GM10248 (cell line): ENCODE measurements around the gene C3orf52.

Experiments used
- CTCF ChIA-PET: fragments of 300-600 bp; sonication (Branson Sonifier 250); formaldehyde crosslinking; extraction: SDS; loops from one replicate; lab custom pipeline; 2021; ENCODE audit warnings: antibody characterized with exemption; lab: Yijun Ruan, JAX
- POLR2A ChIA-PET: fragments of 350-650 bp; sonication (Branson Sonifier 250); formaldehyde crosslinking; extraction: SDS; loops from one replicate; lab custom pipeline; 2020; ENCODE audit warnings: antibody characterized with exemption; lab: Yijun Ruan, JAX
- DNase-seq: peaks from one replicate; pipeline ENCODE4 v3.0.0; 2012; ENCODE audit errors: extremely low spot score
- CTCF ChIP-seq: IDR thresholded peaks from 2 replicates; pipeline ENCODE4 v1.5.1; 2012; ENCODE audit warnings: mild to moderate bottlenecking, low read depth; ENCODE audit errors: extremely low read depth, missing control alignments, control extremely low read depth

C3orf52 gene

GRCh38 chr3:112134335-112135124, 48.3 kb downstream of the C3orf52 start:
- CTCF ChIA-PET, result interaction anchor here (1.1 to 10.8 kb wide), 3 partner anchors 19 to 199 kb away, joined by 4 to 94 read pairs (median 20); partner anchors contain the start of gene CD200
- DNase-seq, result no peak
- POLR2A ChIA-PET, result no interaction called here
- TF ChIP-seq CTCF, result no peak

DNA sequence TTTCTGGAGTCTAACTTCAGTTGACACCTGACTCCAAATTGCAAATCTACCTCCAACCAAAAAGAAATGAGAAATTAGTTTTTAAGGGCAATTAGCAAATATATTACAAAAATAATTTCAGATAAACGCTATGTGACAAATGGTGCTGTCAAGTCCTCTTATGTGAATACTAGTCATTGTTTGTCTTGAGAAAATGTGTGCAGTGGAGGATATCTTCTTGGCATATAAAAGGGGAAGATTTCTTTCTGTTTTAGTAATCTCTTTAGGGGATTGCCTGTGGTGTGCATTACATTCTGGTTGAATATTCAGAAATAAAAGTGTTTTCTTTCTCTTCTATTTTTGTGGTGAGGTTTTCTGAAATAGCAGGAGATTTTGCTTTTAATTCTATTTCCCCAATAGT, 49.9 kb downstream of the C3orf52 start:
- CTCF ChIA-PET, result interaction anchor here (0.8 to 5.2 kb wide), 23 partner anchors 10 to 672 kb away, joined by 3 to 61 read pairs (median 7); partner anchors contain the start of genes CD200 and SLC9C1
- no peak for TF ChIP-seq CTCF
- DNase-seq, result no peak
- POLR2A ChIA-PET, result no interaction called here

- DNase-seq, result no peak
- POLR2A ChIA-PET, result no interaction called here
- CTCF ChIA-PET, result interaction anchor here (0.7 to 5.2 kb wide), 46 partner anchors 9 to 474 kb away, joined by 3 to 61 read pairs (median 5); partner anchors contain the start of genes CD200 and SLC9C1
- TF ChIP-seq CTCF, result peak; percentile 72
Observed at GRCh38 chr3:112136959-112137693, 50.9 kb downstream of the C3orf52 start.

DNA sequence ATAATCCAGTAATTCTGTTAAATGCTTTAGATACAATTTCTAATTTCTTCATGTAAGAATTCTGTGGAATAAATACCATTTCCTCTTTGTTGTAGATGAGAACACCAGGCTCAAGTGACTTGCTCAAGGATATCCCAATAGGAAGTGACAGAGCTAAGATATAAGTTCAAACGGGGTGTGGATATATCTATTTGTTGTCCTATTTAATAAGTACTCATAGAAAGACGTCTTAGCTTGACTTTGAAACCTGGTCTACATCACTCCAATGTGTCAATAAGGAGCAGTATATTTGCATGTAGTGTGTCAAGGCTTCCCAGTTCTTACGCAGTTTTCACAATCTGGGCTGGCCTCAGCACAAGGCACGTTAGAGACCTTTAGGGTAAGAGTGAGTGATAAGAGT, 51.6 kb downstream of the C3orf52 start:
- CTCF ChIA-PET, result interaction anchor here (0.7 to 5.2 kb wide), 46 partner anchors 8 to 613 kb away, joined by 3 to 61 read pairs (median 5); partner anchors contain the start of genes CD200 and SLC9C1
- POLR2A ChIA-PET, result no interaction called here
- DNase-seq, result no peak
- TF ChIP-seq CTCF, result no peak

- POLR2A ChIA-PET, result no interaction called here
- CTCF ChIA-PET, result interaction anchor here (0.7 to 5.2 kb wide), 38 partner anchors 7 to 612 kb away, joined by 3 to 61 read pairs (median 6); partner anchors contain the start of genes ATG3, CD200, SLC35A5 and SLC9C1
- no peak for DNase-seq
Observed at GRCh38 chr3:112138219-112138969, 52.2 kb downstream of the C3orf52 start.

More at GRCh38 chr3:112138219-112138969, 52.2 kb downstream of the C3orf52 start:
- no peak for TF ChIP-seq CTCF
